ENCODE data around the gene GALNT18. TPM values are rescaled to one million over a fixed set of nuclear protein-coding genes. Genes with fewer than 3 reads are reported as not detected.

GALNT18 gene
- total and polyA plus RNA-seq, 7 experiments from 2014 or later, result 0.15 to 1.7 (median 0.20) TPM; not detected in 4

DNA sequence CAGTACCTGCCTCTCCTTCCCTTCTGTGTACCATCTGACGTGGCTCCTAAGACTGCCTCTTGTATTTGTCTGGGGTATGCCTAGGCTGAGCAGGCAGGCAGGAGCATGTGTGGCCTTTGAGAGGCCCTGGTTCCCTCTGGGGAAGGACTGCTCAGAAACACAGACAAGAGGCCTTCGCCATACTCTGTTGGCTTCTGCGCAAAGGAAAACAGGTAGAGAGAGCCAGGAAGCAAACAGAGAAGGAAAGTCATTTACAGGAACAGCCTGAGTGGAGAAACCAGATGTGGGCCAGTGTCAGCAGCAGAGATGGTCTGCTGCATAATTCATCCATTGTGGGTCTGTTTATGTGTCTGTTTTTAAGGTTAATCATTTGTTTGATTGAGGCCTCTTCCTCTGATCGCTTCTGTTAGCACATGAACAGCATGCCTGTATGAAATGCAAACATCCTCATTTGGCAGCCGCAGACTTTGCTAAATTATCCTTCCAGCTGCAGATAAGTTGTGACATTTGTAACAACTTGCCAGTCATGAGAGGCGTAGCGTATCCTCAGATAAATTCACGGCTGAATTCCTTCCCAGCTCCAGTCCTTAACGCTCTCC is 119.4 kb downstream of the GALNT18 start:
- Mint-ChIP-seq H3K4me1 (peaks cover 0 to 3% (median 0%) of the 10 kb centered on the region in 7 donors), H3K27ac (no peak overlapping the region), H3K4me3 (no peak overlapping the region), H3K9me3 (no peaks in the 10 kb centered on the region), H3K27me3 (peaks cover 0 to 10% (median 7%) of the 10 kb centered on the region in 5 donors), H3K36me3 (no peaks in the 10 kb centered on the region)
- H3K36me3 ChIP-seq (ENCODE audit: control insufficient read depth in 2 of 3, insufficient read depth in 3 of 3, low read length in 3 of 3), result no peaks in the 10 kb centered on the region
- DNase-seq (no peak), ATAC-seq (no peak)
- H3K4me3 ChIP-seq (ENCODE audit: low read length), result no peak overlapping the region
- no peaks in the 10 kb centered on the region for H3K27me3 ChIP-seq (ENCODE audit: control insufficient read depth in 2 of 2, insufficient read depth in 2 of 2, low read length in 2 of 2)
- ChIA-PET CTCF (interaction anchor here (0.5 to 0.7 kb wide), 2 partner anchors 9 to 161 kb away, joined by 3 read pairs; no protein-coding TSS in a partner anchor), POLR2A (no interaction called here)
- H3K9me3 ChIP-seq (ENCODE audit: control insufficient read depth in 2 of 3, low read length in 3 of 3), result no peaks in the 10 kb centered on the region
- H3K4me1 ChIP-seq (ENCODE audit: control insufficient read depth in 2 of 2, insufficient read depth in 2 of 2, low read length in 2 of 2), result no peaks in the 10 kb centered on the region
- intact Hi-C loops (cut with micrococcal nuclease), result no loop called here
- no peak overlapping the region for H3K27ac ChIP-seq (ENCODE audit: low read depth, low read length)

GRCh38 chr11:11501546-11502262 is 120.1 kb downstream of the GALNT18 start:
- peaks cover 0 to 10% (median 7%) of the 10 kb centered on the region in 5 donors for H3K27me3 Mint-ChIP-seq
- DNase-seq, result no peak
- intact Hi-C loops (cut with micrococcal nuclease), result no loop called here
- Histone ChIP-seq H3K27ac (ENCODE audit: low read depth, low read length) (no peak overlapping the region), H3K9me3 (ENCODE audit: control insufficient read depth in 2 of 3, low read length in 3 of 3) (no peaks in the 10 kb centered on the region), H3K27me3 (ENCODE audit: control insufficient read depth in 2 of 2, insufficient read depth in 2 of 2, low read length in 2 of 2) (no peaks in the 10 kb centered on the region), H3K4me1 (ENCODE audit: control insufficient read depth in 2 of 2, insufficient read depth in 2 of 2, low read length in 2 of 2) (no peaks in the 10 kb centered on the region), H3K4me3 (ENCODE audit: low read length) (no peak overlapping the region), H3K36me3 (ENCODE audit: control insufficient read depth in 2 of 3, insufficient read depth in 3 of 3, low read length in 3 of 3) (no peaks in the 10 kb centered on the region)
- ChIA-PET POLR2A (no interaction called here), CTCF (interaction anchor here (0.5 to 0.7 kb wide), 2 partner anchors 10 to 161 kb away, joined by 3 read pairs; no protein-coding TSS in a partner anchor)
- peaks cover 0 to 4% (median 0%) of the 10 kb centered on the region in 11 donors for H3K9me3 Mint-ChIP-seq
- ATAC-seq, result no peak
- no peak overlapping the region for H3K27ac Mint-ChIP-seq
- H3K4me3 Mint-ChIP-seq, result no peak overlapping the region
- H3K36me3 Mint-ChIP-seq, result no peaks in the 10 kb centered on the region
- peaks cover 0 to 3% (median 0%) of the 10 kb centered on the region in 7 donors for H3K4me1 Mint-ChIP-seq

- intact Hi-C loops (cut with micrococcal nuclease), result no loop called here
- CTCF ChIA-PET, result no interaction called here
- Histone ChIP-seq H3K4me1 (ENCODE audit: control insufficient read depth in 2 of 2, insufficient read depth in 2 of 2, low read length in 2 of 2) (no peaks in the 10 kb centered on the region), H3K27me3 (ENCODE audit: control insufficient read depth in 2 of 2, insufficient read depth in 2 of 2, low read length in 2 of 2) (no peaks in the 10 kb centered on the region), H3K9me3 (ENCODE audit: control insufficient read depth in 2 of 3, low read length in 3 of 3) (no peaks in the 10 kb centered on the region), H3K27ac (ENCODE audit: low read depth, low read length) (no peak overlapping the region), H3K36me3 (ENCODE audit: control insufficient read depth in 2 of 3, insufficient read depth in 3 of 3, low read length in 3 of 3) (no peaks in the 10 kb centered on the region), H3K4me3 (ENCODE audit: low read length) (no peak overlapping the region)
- H3K4me3 Mint-ChIP-seq, result no peak overlapping the region
- DNase-seq (no peak), ATAC-seq (no peak)
- POLR2A ChIA-PET, result no interaction called here
- peaks cover 0 to 10% (median 7%) of the 10 kb centered on the region in 5 donors for H3K27me3 Mint-ChIP-seq
- peaks cover 0 to 3% (median 0%) of the 10 kb centered on the region in 7 donors for H3K4me1 Mint-ChIP-seq
- H3K36me3 Mint-ChIP-seq, result no peaks in the 10 kb centered on the region
- peaks cover 0 to 6% (median 0%) of the 10 kb centered on the region in 11 donors for H3K9me3 Mint-ChIP-seq
- H3K27ac Mint-ChIP-seq, result no peak overlapping the region
These were observed 120.9 kb downstream of the GALNT18 start for GRCh38 chr11:11500744-11501487.

GRCh38 chr11:11499300-11499699 is 122.5 kb downstream of the GALNT18 start:
- no peaks in the 10 kb centered on the region for H3K36me3 Mint-ChIP-seq
- peaks cover 0 to 12% (median 6%) of the 10 kb centered on the region in 5 donors for H3K27me3 Mint-ChIP-seq
- DNase-seq (no peak), ATAC-seq (peak; percentile 34)
- peaks cover 0 to 3% (median 0%) of the 10 kb centered on the region in 7 donors for H3K4me1 Mint-ChIP-seq
- no peak overlapping the region for H3K27ac ChIP-seq (ENCODE audit: low read depth, low read length)
- no peaks in the 10 kb centered on the region for H3K4me1 ChIP-seq (ENCODE audit: control insufficient read depth in 2 of 2, insufficient read depth in 2 of 2, low read length in 2 of 2)
- no peaks in the 10 kb centered on the region for H3K36me3 ChIP-seq (ENCODE audit: control insufficient read depth in 2 of 3, insufficient read depth in 3 of 3, low read length in 3 of 3)
- peak overlapping the region in 1 of 9 donors; percentile 39 for H3K27ac Mint-ChIP-seq
- H3K9me3 Mint-ChIP-seq, result peaks cover 0 to 6% (median 0%) of the 10 kb centered on the region in 11 donors
- POLR2A ChIA-PET, result no interaction called here
- no peak overlapping the region for H3K4me3 Mint-ChIP-seq
- CTCF ChIA-PET, result no interaction called here
- no peaks in the 10 kb centered on the region for H3K27me3 ChIP-seq (ENCODE audit: control insufficient read depth in 2 of 2, insufficient read depth in 2 of 2, low read length in 2 of 2)
- no peaks in the 10 kb centered on the region for H3K9me3 ChIP-seq (ENCODE audit: control insufficient read depth in 2 of 3, low read length in 3 of 3)
- no peak overlapping the region for H3K4me3 ChIP-seq (ENCODE audit: low read length)
- intact Hi-C loops (cut with micrococcal nuclease), result no loop called here

DNA sequence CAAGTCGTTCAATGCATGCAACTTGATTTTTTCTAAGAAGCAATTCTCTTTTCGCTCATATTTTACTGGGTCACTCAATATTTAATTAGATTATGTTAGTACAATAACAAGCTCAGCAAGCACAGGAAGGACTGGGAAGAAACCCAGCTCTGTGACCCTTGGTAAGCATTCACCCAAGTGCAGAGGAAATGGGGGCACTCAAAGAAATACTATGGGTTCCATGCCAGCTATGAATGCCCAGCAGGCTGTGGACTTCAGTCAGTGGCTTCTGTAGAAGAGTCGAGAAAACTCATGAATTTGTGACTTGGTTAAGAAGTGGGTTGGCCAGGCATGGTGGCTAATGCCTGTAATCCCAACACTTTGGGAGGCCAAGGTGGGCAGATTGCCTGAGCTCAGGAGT is 123.6 kb downstream of the GALNT18 start:
- intact Hi-C loops (cut with micrococcal nuclease), result no loop called here
- DNase-seq, result no peak
- no peak overlapping the region for H3K27ac Mint-ChIP-seq
- Histone ChIP-seq H3K4me3 (ENCODE audit: low read length) (no peak overlapping the region), H3K36me3 (ENCODE audit: control insufficient read depth in 2 of 3, insufficient read depth in 3 of 3, low read length in 3 of 3) (no peaks in the 10 kb centered on the region), H3K27me3 (ENCODE audit: control insufficient read depth in 2 of 2, insufficient read depth in 2 of 2, low read length in 2 of 2) (no peaks in the 10 kb centered on the region), H3K4me1 (ENCODE audit: control insufficient read depth in 2 of 2, insufficient read depth in 2 of 2, low read length in 2 of 2) (no peaks in the 10 kb centered on the region), H3K27ac (ENCODE audit: low read depth, low read length) (no peak overlapping the region), H3K9me3 (ENCODE audit: control insufficient read depth in 2 of 3, low read length in 3 of 3) (no peaks in the 10 kb centered on the region)
- POLR2A ChIA-PET, result no interaction called here
- H3K36me3 Mint-ChIP-seq, result no peaks in the 10 kb centered on the region
- H3K4me1 Mint-ChIP-seq, result peaks cover 0 to 3% (median 0%) of the 10 kb centered on the region in 7 donors
- no peak overlapping the region for H3K4me3 Mint-ChIP-seq
- peaks cover 0 to 6% (median 0%) of the 10 kb centered on the region in 11 donors for H3K9me3 Mint-ChIP-seq
- ATAC-seq, result no peak
- H3K27me3 Mint-ChIP-seq, result peaks cover 0 to 13% (median 6%) of the 10 kb centered on the region in 5 donors
- CTCF ChIA-PET, result no interaction called here

- peaks cover 0 to 2% (median 0%) of the 10 kb centered on the region in 7 donors for H3K4me1 Mint-ChIP-seq
- ChIA-PET CTCF (no interaction called here), POLR2A (no interaction called here)
- ATAC-seq (no peak), DNase-seq (no peak)
- peaks cover 0 to 6% (median 0%) of the 10 kb centered on the region in 11 donors for H3K9me3 Mint-ChIP-seq
- H3K36me3 ChIP-seq (ENCODE audit: control insufficient read depth in 2 of 3, insufficient read depth in 3 of 3, low read length in 3 of 3), result no peaks in the 10 kb centered on the region
- H3K4me3 Mint-ChIP-seq, result no peak overlapping the region
- H3K27ac Mint-ChIP-seq, result no peak overlapping the region
- H3K27me3 Mint-ChIP-seq, result peaks cover 0 to 13% (median 1%) of the 10 kb centered on the region in 5 donors
- H3K4me3 ChIP-seq (ENCODE audit: low read length), result no peak overlapping the region
- H3K27ac ChIP-seq (ENCODE audit: low read depth, low read length), result no peak overlapping the region
- no peaks in the 10 kb centered on the region for H3K36me3 Mint-ChIP-seq
- intact Hi-C loops (cut with micrococcal nuclease), result no loop called here
- no peaks in the 10 kb centered on the region for H3K4me1 ChIP-seq (ENCODE audit: control insufficient read depth in 2 of 2, insufficient read depth in 2 of 2, low read length in 2 of 2)
- H3K27me3 ChIP-seq (ENCODE audit: control insufficient read depth in 2 of 2, insufficient read depth in 2 of 2, low read length in 2 of 2), result no peaks in the 10 kb centered on the region
- H3K9me3 ChIP-seq (ENCODE audit: control insufficient read depth in 2 of 3, low read length in 3 of 3), result no peaks in the 10 kb centered on the region
These were observed 124.9 kb downstream of the GALNT18 start for GRCh38 chr11:11496879-11497278.

All from naive thymus-derived CD4-positive, alpha-beta T cell (primary cell).